ENCODE measurements around the gene DGKG.

The DGKG gene

GRCh38 chr3:186277268-186277909, 84.6 kb downstream of the DGKG start:
- Histone ChIP-seq H3K4me2 (ENCODE audit: low read length) (no peak overlapping the region), H3K79me2 (ENCODE audit: control insufficient read depth, insufficient read depth, low read length, poor library complexity) (no peaks in the 10 kb centered on the region), H3K79me1 (ENCODE audit: low read length) (no peaks in the 10 kb centered on the region), H4K12ac (ENCODE audit: low read depth, low read length) (no peak overlapping the region), H3K4ac (ENCODE audit: low read depth, low read length) (no peak overlapping the region), H2AK5ac (ENCODE audit: low read length) (no peak overlapping the region), H3K4me1 (ENCODE audit: control insufficient read depth in 1 of 2, insufficient read depth in 2 of 2, low read length in 2 of 2) (no peaks in the 10 kb centered on the region), H3K18ac (ENCODE audit: low read length) (no peak overlapping the region), H3K27ac (ENCODE audit: low read depth, low read length) (no peak overlapping the region), H3K14ac (ENCODE audit: low read length) (no peak overlapping the region), H2BK12ac (ENCODE audit: low read length) (no peak overlapping the region), H3K36me3 (ENCODE audit: control insufficient read depth in 1 of 2, insufficient read depth in 2 of 2, low read length in 2 of 2) (no peaks in the 10 kb centered on the region), H2AFZ (ENCODE audit: insufficient read depth, low read length, poor library complexity) (no peak overlapping the region), H3K4me3 (ENCODE audit: low read depth, low read length) (no peak overlapping the region), H4K91ac (ENCODE audit: low read depth, low read length) (no peak overlapping the region), H2BK120ac (ENCODE audit: insufficient read depth, low read length, poor library complexity) (no peak overlapping the region), H3K9ac (ENCODE audit: low read length) (no peak overlapping the region), H3K27me3 (ENCODE audit: insufficient read depth, low read length) (no peaks in the 10 kb centered on the region), H3K23ac (ENCODE audit: low read length) (no peak overlapping the region), H4K8ac (ENCODE audit: low read depth, low read length) (no peak overlapping the region), H3K9me3 (ENCODE audit: insufficient read depth, low read depth, low read length) (peaks cover 1% of the 10 kb centered on the region), H2BK5ac (ENCODE audit: low read depth, low read length, poor library complexity) (no peak overlapping the region)
- WGBS (ENCODE audit: extremely low coverage, insufficient coverage, insufficient read length) = no CpG with 5 or more reads among the region's 10 CpGs
- peak in 1 of 2 donors; percentile 51 for DNase-seq

GRCh38 chr3:186275436-186275835, 86.6 kb downstream of the DGKG start:
- H3K14ac ChIP-seq (ENCODE audit: low read length) = no peak overlapping the region
- H3K36me3 ChIP-seq (ENCODE audit: control insufficient read depth in 1 of 2, insufficient read depth in 2 of 2, low read length in 2 of 2) = no peaks in the 10 kb centered on the region
- H2BK5ac ChIP-seq (ENCODE audit: low read depth, low read length, poor library complexity) = no peak overlapping the region
- no peak overlapping the region for H3K4me2 ChIP-seq (ENCODE audit: low read length)
- H3K27ac ChIP-seq (ENCODE audit: low read depth, low read length) = no peak overlapping the region
- no peak overlapping the region for H3K4ac ChIP-seq (ENCODE audit: low read depth, low read length)
- no peak overlapping the region for H2AK5ac ChIP-seq (ENCODE audit: low read length)
- H2BK120ac ChIP-seq (ENCODE audit: insufficient read depth, low read length, poor library complexity) = no peak overlapping the region
- DNase-seq = no peak
- H3K27me3 ChIP-seq (ENCODE audit: insufficient read depth, low read length) = no peaks in the 10 kb centered on the region
- no peak overlapping the region for H3K18ac ChIP-seq (ENCODE audit: low read length)
- H3K9me3 ChIP-seq (ENCODE audit: insufficient read depth, low read depth, low read length) = peaks cover 1% of the 10 kb centered on the region
- H3K4me3 ChIP-seq (ENCODE audit: low read depth, low read length) = no peak overlapping the region
- no CpG with 5 or more reads among the region's 5 CpGs for WGBS (ENCODE audit: extremely low coverage, insufficient coverage, insufficient read length)
- no peaks in the 10 kb centered on the region for H3K79me2 ChIP-seq (ENCODE audit: control insufficient read depth, insufficient read depth, low read length, poor library complexity)
- H4K12ac ChIP-seq (ENCODE audit: low read depth, low read length) = no peak overlapping the region
- H2AFZ ChIP-seq (ENCODE audit: insufficient read depth, low read length, poor library complexity) = no peak overlapping the region
- no peak overlapping the region for H4K91ac ChIP-seq (ENCODE audit: low read depth, low read length)
- H3K23ac ChIP-seq (ENCODE audit: low read length) = no peak overlapping the region
- H3K4me1 ChIP-seq (ENCODE audit: control insufficient read depth in 1 of 2, insufficient read depth in 2 of 2, low read length in 2 of 2) = no peaks in the 10 kb centered on the region
- no peaks in the 10 kb centered on the region for H3K79me1 ChIP-seq (ENCODE audit: low read length)
- no peak overlapping the region for H4K8ac ChIP-seq (ENCODE audit: low read depth, low read length)
- no peak overlapping the region for H2BK12ac ChIP-seq (ENCODE audit: low read length)
- no peak overlapping the region for H3K9ac ChIP-seq (ENCODE audit: low read length)

GRCh38 chr3:186273586-186273985, 88.4 kb downstream of the DGKG start:
- WGBS (ENCODE audit: extremely low coverage, insufficient coverage, insufficient read length) = no CpG with 5 or more reads among the region's 16 CpGs
- H2BK5ac ChIP-seq (ENCODE audit: low read depth, low read length, poor library complexity) = no peak overlapping the region
- no peaks in the 10 kb centered on the region for H3K36me3 ChIP-seq (ENCODE audit: control insufficient read depth in 1 of 2, insufficient read depth in 2 of 2, low read length in 2 of 2)
- no peak overlapping the region for H3K27ac ChIP-seq (ENCODE audit: low read depth, low read length)
- H3K18ac ChIP-seq (ENCODE audit: low read length) = no peak overlapping the region
- H2AFZ ChIP-seq (ENCODE audit: insufficient read depth, low read length, poor library complexity) = no peak overlapping the region
- H3K4me2 ChIP-seq (ENCODE audit: low read length) = no peak overlapping the region
- no peak overlapping the region for H4K8ac ChIP-seq (ENCODE audit: low read depth, low read length)
- no peak overlapping the region for H2BK12ac ChIP-seq (ENCODE audit: low read length)
- H4K12ac ChIP-seq (ENCODE audit: low read depth, low read length) = no peak overlapping the region
- H3K4me3 ChIP-seq (ENCODE audit: low read depth, low read length) = no peak overlapping the region
- no peak overlapping the region for H3K14ac ChIP-seq (ENCODE audit: low read length)
- H2BK120ac ChIP-seq (ENCODE audit: insufficient read depth, low read length, poor library complexity) = no peak overlapping the region
- H3K79me2 ChIP-seq (ENCODE audit: control insufficient read depth, insufficient read depth, low read length, poor library complexity) = no peaks in the 10 kb centered on the region
- no peaks in the 10 kb centered on the region for H3K4me1 ChIP-seq (ENCODE audit: control insufficient read depth in 1 of 2, insufficient read depth in 2 of 2, low read length in 2 of 2)
- peaks cover 1% of the 10 kb centered on the region for H3K9me3 ChIP-seq (ENCODE audit: insufficient read depth, low read depth, low read length)
- H3K23ac ChIP-seq (ENCODE audit: low read length) = no peak overlapping the region
- no peak overlapping the region for H3K9ac ChIP-seq (ENCODE audit: low read length)
- no peak overlapping the region for H4K91ac ChIP-seq (ENCODE audit: low read depth, low read length)
- no peaks in the 10 kb centered on the region for H3K27me3 ChIP-seq (ENCODE audit: insufficient read depth, low read length)
- no peak overlapping the region for H2AK5ac ChIP-seq (ENCODE audit: low read length)
- H3K4ac ChIP-seq (ENCODE audit: low read depth, low read length) = no peak overlapping the region
- H3K79me1 ChIP-seq (ENCODE audit: low read length) = no peaks in the 10 kb centered on the region
- DNase-seq = no peak

GRCh38 chr3:186270701-186271100, 91.3 kb downstream of the DGKG start:
- H3K27ac ChIP-seq (ENCODE audit: low read depth, low read length) = no peak overlapping the region
- no peaks in the 10 kb centered on the region for H3K4me1 ChIP-seq (ENCODE audit: control insufficient read depth in 1 of 2, insufficient read depth in 2 of 2, low read length in 2 of 2)
- no peaks in the 10 kb centered on the region for H3K27me3 ChIP-seq (ENCODE audit: insufficient read depth, low read length)
- no peak overlapping the region for H2AK5ac ChIP-seq (ENCODE audit: low read length)
- no peak overlapping the region for H3K9ac ChIP-seq (ENCODE audit: low read length)
- H3K23ac ChIP-seq (ENCODE audit: low read length) = no peak overlapping the region
- H2AFZ ChIP-seq (ENCODE audit: insufficient read depth, low read length, poor library complexity) = no peak overlapping the region
- H3K36me3 ChIP-seq (ENCODE audit: control insufficient read depth in 1 of 2, insufficient read depth in 2 of 2, low read length in 2 of 2) = no peaks in the 10 kb centered on the region
- H2BK120ac ChIP-seq (ENCODE audit: insufficient read depth, low read length, poor library complexity) = no peak overlapping the region
- no peak overlapping the region for H4K12ac ChIP-seq (ENCODE audit: low read depth, low read length)
- no peak overlapping the region for H2BK12ac ChIP-seq (ENCODE audit: low read length)
- no peak overlapping the region for H4K91ac ChIP-seq (ENCODE audit: low read depth, low read length)
- no peak overlapping the region for H3K14ac ChIP-seq (ENCODE audit: low read length)
- H3K18ac ChIP-seq (ENCODE audit: low read length) = no peak overlapping the region
- no peak overlapping the region for H3K4me2 ChIP-seq (ENCODE audit: low read length)
- H2BK5ac ChIP-seq (ENCODE audit: low read depth, low read length, poor library complexity) = no peak overlapping the region
- no peaks in the 10 kb centered on the region for H3K9me3 ChIP-seq (ENCODE audit: insufficient read depth, low read depth, low read length)
- H4K8ac ChIP-seq (ENCODE audit: low read depth, low read length) = no peak overlapping the region
- WGBS (ENCODE audit: extremely low coverage, insufficient coverage, insufficient read length) = no CpG with 5 or more reads among the region's 7 CpGs
- H3K4ac ChIP-seq (ENCODE audit: low read depth, low read length) = no peak overlapping the region
- no peaks in the 10 kb centered on the region for H3K79me2 ChIP-seq (ENCODE audit: control insufficient read depth, insufficient read depth, low read length, poor library complexity)
- DNase-seq = no peak
- peak overlapping the region; percentile 3 for H3K4me3 ChIP-seq (ENCODE audit: low read depth, low read length)
- no peaks in the 10 kb centered on the region for H3K79me1 ChIP-seq (ENCODE audit: low read length)
